ENCODE data around the gene NLGN4X.

DNA sequence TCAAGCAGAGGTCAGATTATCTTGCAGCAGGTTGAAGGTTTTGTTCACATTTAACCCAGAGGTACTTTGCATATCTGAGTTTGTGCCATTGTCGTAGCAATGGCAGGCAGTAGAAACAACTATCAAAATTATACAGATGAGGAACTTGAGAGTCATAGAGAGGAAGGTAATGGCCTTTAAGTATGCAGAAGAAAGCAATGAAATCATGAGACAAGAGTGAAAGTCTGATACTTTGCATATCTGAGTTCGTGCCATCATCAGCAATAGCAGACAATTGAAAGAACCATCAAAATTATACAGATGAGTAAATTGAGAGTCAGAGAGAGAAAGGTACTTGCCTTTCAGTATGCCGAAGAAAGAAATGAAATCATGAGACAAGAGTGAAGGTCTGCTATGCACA, 154.1 kb downstream of the NLGN4X start:
- TF ChIP-seq, protein P1, sequence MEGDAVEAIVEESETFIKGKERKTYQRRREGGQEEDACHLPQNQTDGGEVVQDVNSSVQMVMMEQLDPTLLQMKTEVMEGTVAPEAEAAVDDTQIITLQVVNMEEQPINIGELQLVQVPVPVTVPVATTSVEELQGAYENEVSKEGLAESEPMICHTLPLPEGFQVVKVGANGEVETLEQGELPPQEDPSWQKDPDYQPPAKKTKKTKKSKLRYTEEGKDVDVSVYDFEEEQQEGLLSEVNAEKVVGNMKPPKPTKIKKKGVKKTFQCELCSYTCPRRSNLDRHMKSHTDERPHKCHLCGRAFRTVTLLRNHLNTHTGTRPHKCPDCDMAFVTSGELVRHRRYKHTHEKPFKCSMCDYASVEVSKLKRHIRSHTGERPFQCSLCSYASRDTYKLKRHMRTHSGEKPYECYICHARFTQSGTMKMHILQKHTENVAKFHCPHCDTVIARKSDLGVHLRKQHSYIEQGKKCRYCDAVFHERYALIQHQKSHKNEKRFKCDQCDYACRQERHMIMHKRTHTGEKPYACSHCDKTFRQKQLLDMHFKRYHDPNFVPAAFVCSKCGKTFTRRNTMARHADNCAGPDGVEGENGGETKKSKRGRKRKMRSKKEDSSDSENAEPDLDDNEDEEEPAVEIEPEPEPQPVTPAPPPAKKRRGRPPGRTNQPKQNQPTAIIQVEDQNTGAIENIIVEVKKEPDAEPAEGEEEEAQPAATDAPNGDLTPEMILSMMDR (IDR thresholded peaks at IDR 0.05), result no peak
- no peak for TF ChIP-seq ZFX (IDR thresholded peaks at IDR 0.05; ENCODE audit: borderline replicate concordance)

Measured in 22Rv1 (cell line).